DOHH2 (cell line): ENCODE results near the gene RBM25.

ENCODE experiments used
- CTCF ChIP-seq: fragments of 200-600 bp; sonication (generic); IDR thresholded peaks from one replicate; pipeline ENCODE4 v1.5.1; 2014; ENCODE audit warnings: antibody characterized with exemption, mild to moderate bottlenecking, low read depth, low read length; ENCODE audit not compliant: poor library complexity, severe bottlenecking
- EZH2phosphoT487 ChIP-seq: fragments of 200-600 bp; sonication (generic); IDR thresholded peaks from 2 replicates; pipeline ENCODE4 v1.6.1; 2017; ENCODE audit warnings: borderline replicate concordance, mild to moderate bottlenecking, antibody characterized with exemption, low read length, moderate library complexity, mixed read lengths

GRCh38 chr14:73049428-73049827 is 8.9 kb upstream of the RBM25 start:
- TF ChIP-seq CTCF (no peak), EZH2phosphoT487 (no peak)
